IMR-90 (cell line): ENCODE results near the gene SUSD1. TPM values are rescaled to one million over a fixed set of nuclear protein-coding genes. Genes with fewer than 3 reads are reported as not detected.

Source experiments
- ATAC-seq: fragments of 200-7000 bp; cut with Tn5 transposase; 2 replicates; pipeline ENCODE4 v1.9.1; 2020; ENCODE audit warnings: low read depth, mild to moderate bottlenecking, moderate library complexity
- BruUV-seq: library from RNA; stranded (reverse); fragments of 400-500 nt; replicated peaks from 2 replicates; lab custom pipeline; 2021; lab: Mats Ljungman, UMichigan
- CTCF ChIA-PET: fragments of 300-600 bp; formaldehyde crosslinking; extraction: SDS; loops from one replicate; lab custom pipeline; 2021; ENCODE audit warnings: antibody characterized with exemption; lab: Yijun Ruan, JAX
- POLR2A ChIA-PET: fragments of 300-600 bp; sonication (Branson Sonifier 250); formaldehyde crosslinking; loops from one replicate; lab custom pipeline; 2022; ENCODE audit warnings: antibody characterized with exemption; ENCODE audit not compliant: unreplicated experiment; lab: Charles Lee
- DNase-seq: peaks from one replicate; pipeline ENCODE4 v3.0.0; 2013
- H2AFZ ChIP-seq: replicated peaks from 2 replicates; pipeline ENCODE3; 2013; ENCODE audit warnings: low read length, mild to moderate bottlenecking; ENCODE audit not compliant: poor library complexity
- H2AK5ac ChIP-seq: 2 replicates; pipeline ENCODE4 v1.6.1; 2013; ENCODE audit warnings: low read depth, low read length, inconsistent platforms
- H2AK9ac ChIP-seq: replicated peaks from 2 replicates; pipeline ENCODE3; 2013; ENCODE audit warnings: mild to moderate bottlenecking, low read depth, low read length, moderate library complexity; ENCODE audit not compliant: poor library complexity
- H2BK120ac ChIP-seq: 2 replicates; pipeline ENCODE4 v1.6.1; 2013; ENCODE audit warnings: low read depth, low read length, inconsistent platforms
- H2BK15ac ChIP-seq: 3 replicates; pipeline ENCODE4 v1.6.1; 2013; ENCODE audit warnings: low read depth, low read length, inconsistent platforms
- H2BK20ac ChIP-seq: 2 replicates; pipeline ENCODE4 v1.6.1; 2013; ENCODE audit warnings: low read depth, mild to moderate bottlenecking, inconsistent platforms, low read length, moderate library complexity
- H2BK5ac ChIP-seq: 2 replicates; pipeline ENCODE4 v1.6.1; 2013; ENCODE audit warnings: mild to moderate bottlenecking, low read depth, low read length, inconsistent platforms; ENCODE audit not compliant: poor library complexity, severe bottlenecking
- H3K14ac ChIP-seq: replicated peaks from 2 replicates; pipeline ENCODE4 v1.6.1; 2013; ENCODE audit warnings: low read depth, low read length, inconsistent platforms
- H3K18ac ChIP-seq: 2 replicates; pipeline ENCODE4 v1.6.1; 2013; ENCODE audit warnings: low read depth, low read length, control low read depth
- H3K23ac ChIP-seq: 2 replicates; pipeline ENCODE4 v1.6.1; 2013; ENCODE audit warnings: low read depth, low read length, inconsistent platforms
- H3K27ac ChIP-seq: 2 replicates; pipeline ENCODE4 v1.5.1; 2013; ENCODE audit warnings: mild to moderate bottlenecking, control low read depth, low read length; ENCODE audit not compliant: insufficient read depth
- H3K27me3 ChIP-seq: 2 replicates; pipeline ENCODE4 v1.6.1; 2013; ENCODE audit warnings: low read length; ENCODE audit not compliant: control insufficient read depth, insufficient read depth
- H3K36me3 ChIP-seq: 2 replicates; pipeline ENCODE4 v1.6.1; 2013; ENCODE audit warnings: low read length, mixed read lengths; ENCODE audit not compliant: control insufficient read depth, insufficient read depth
- H3K4ac ChIP-seq: 2 replicates; pipeline ENCODE4 v1.6.1; 2013; ENCODE audit warnings: low read depth, low read length, inconsistent platforms
- H3K4me1 ChIP-seq: 2 replicates; pipeline ENCODE4 v1.6.1; 2013; ENCODE audit warnings: low read length, mixed read lengths; ENCODE audit not compliant: control insufficient read depth, insufficient read depth
- H3K4me2 ChIP-seq: 2 replicates; pipeline ENCODE4 v1.6.1; 2013; ENCODE audit warnings: low read depth, mild to moderate bottlenecking, control low read depth, low read length, moderate library complexity
- H3K4me3 ChIP-seq: 2 replicates; pipeline ENCODE4 v1.5.1; 2013; ENCODE audit warnings: low read depth, mild to moderate bottlenecking, control low read depth, low read length, moderate library complexity; ENCODE audit not compliant: insufficient read depth
- H3K56ac ChIP-seq: 2 replicates; pipeline ENCODE4 v1.6.1; 2013; ENCODE audit warnings: low read length, inconsistent platforms; ENCODE audit not compliant: insufficient read depth; ENCODE audit errors: extremely low read depth
- H3K79me1 ChIP-seq, 2 experiments: 2 replicates each; pipeline ENCODE4 v1.6.1; 2013; ENCODE audit warnings: low read length in 2 of 2, inconsistent platforms in 1 of 2, low read depth in 1 of 2
- H3K9ac ChIP-seq: 2 replicates; pipeline ENCODE4 v1.6.1; 2013; ENCODE audit warnings: low read depth, low read length, control low read depth
- H3K9me1 ChIP-seq: 2 replicates; pipeline ENCODE4 v1.6.1; 2013; ENCODE audit warnings: low read length, inconsistent platforms; ENCODE audit not compliant: insufficient read depth
- H3K9me3 ChIP-seq: 2 replicates; pipeline ENCODE4 v1.6.1; 2013; ENCODE audit warnings: low read length; ENCODE audit not compliant: control insufficient read depth, insufficient read depth
- H4K20me1 ChIP-seq: 2 replicates; pipeline ENCODE4 v1.6.1; 2013; ENCODE audit warnings: low read length, inconsistent platforms; ENCODE audit not compliant: insufficient read depth
- H4K5ac ChIP-seq: 2 replicates; pipeline ENCODE4 v1.6.1; 2013; ENCODE audit warnings: mild to moderate bottlenecking, low read depth, low read length, control low read depth
- H4K8ac ChIP-seq, 2 experiments: 2 replicates each; pipeline ENCODE4 v1.6.1; 2013; ENCODE audit warnings: low read depth in 2 of 2, low read length in 2 of 2, control low read depth in 1 of 2, inconsistent platforms in 1 of 2
- H4K91ac ChIP-seq: 2 replicates; pipeline ENCODE4 v1.6.1; 2013; ENCODE audit warnings: low read depth, low read length, inconsistent platforms; ENCODE audit not compliant: insufficient read depth
- BHLHE40 ChIP-seq: fragments of 150-350 bp; IDR thresholded peaks from 2 replicates; pipeline ENCODE4 v1.6.1; 2016; ENCODE audit warnings: mild to moderate bottlenecking, low read depth, low read length
- CEBPB ChIP-seq: IDR thresholded peaks from 2 replicates; pipeline ENCODE4 v1.6.1; 2012; ENCODE audit warnings: low read depth, low read length, improper control_type of control experiment
- FOS ChIP-seq: fragments of 150-350 bp; IDR thresholded peaks from 2 replicates; pipeline ENCODE4 v1.6.1; 2016; ENCODE audit warnings: low read depth, low read length
- MAZ ChIP-seq: IDR thresholded peaks from 2 replicates; pipeline ENCODE4 v1.6.1; 2012; ENCODE audit warnings: low read depth, mild to moderate bottlenecking, low read length, improper control_type of control experiment, moderate library complexity, borderline replicate concordance
- MXI1 ChIP-seq: IDR thresholded peaks from 2 replicates; pipeline ENCODE4 v1.6.1; 2012; ENCODE audit warnings: low read depth, mild to moderate bottlenecking, low read length, moderate library complexity, borderline replicate concordance
- POLR2A ChIP-seq: IDR thresholded peaks from 2 replicates; pipeline ENCODE4 v1.6.1; 2012; ENCODE audit warnings: mild to moderate bottlenecking, low read depth, low read length
- RAD21 ChIP-seq: IDR thresholded peaks from 2 replicates; pipeline ENCODE4 v1.6.1; 2012; ENCODE audit warnings: low read length, improper control_type of control experiment
- RCOR1 ChIP-seq: IDR thresholded peaks from 2 replicates; pipeline ENCODE4 v1.6.1; 2012; ENCODE audit warnings: mild to moderate bottlenecking, low read length, improper control_type of control experiment; ENCODE audit not compliant: insufficient replicate concordance
- SMC3 ChIP-seq: fragments of 150-350 bp; IDR thresholded peaks from 2 replicates; pipeline ENCODE4 v1.6.1; 2016; ENCODE audit warnings: low read depth, mild to moderate bottlenecking, antibody characterized with exemption, low read length, moderate library complexity
- WGBS, 2 experiments: methylation state at CpG; one replicate each; pipeline versions ENCODE4 v1.1.5 to v1.1.7; 2013; ENCODE audit warnings: missing lambda C conversion rate in 2 of 2; ENCODE audit not compliant: insufficient read length in 1 of 2; ENCODE audit errors: extremely low coverage in 2 of 2; 5-methylcytosine and 5-hydroxymethylcytosine counted together
- dilution Hi-C: fragments of 300-500 bp; cut with HindIII; formaldehyde crosslinking; loops from one replicate; pipeline ENCODE4 v1.14.3; 2018; ENCODE audit warnings: low sequenced_read_pairs; ENCODE audit not compliant: unreplicated experiment
- in situ Hi-C: fragments of 300-500 bp; cut with MboI; formaldehyde crosslinking; loops from 3 replicates; pipeline ENCODE4 v1.14.3; 2019; ENCODE audit warnings: low sequenced_read_pairs, inconsistent platforms, mixed read lengths
- intact Hi-C: fragments of 100-400 bp; cut with micrococcal nuclease; formaldehyde crosslinking; loops from 2 replicates; pipeline ENCODE4 v1.10.0; 2022
- polyA plus RNA-seq, 3 experiments: library from polyadenylated mRNA; depleted of rRNA; stranded (reverse); fragments of >200 nt; gene quantifications; 2 replicates each; pipeline ENCODE4 v1.2.3, GENCODE V29; 2012; ENCODE audit warnings: low replicate concordance in 1 of 3
- total RNA-seq: library from RNA; depleted of rRNA; stranded (reverse); fragments of >200 nt; gene quantifications from 2 replicates; pipeline ENCODE4 v1.2.3, GENCODE V29; 2012
- TF ChIP-seq, protein P1 (sequence below): fragments of 150-350 bp; IDR thresholded peaks from 2 replicates; pipeline ENCODE4 v1.6.1; 2017; ENCODE audit warnings: mild to moderate bottlenecking, antibody characterized with exemption, low read length, low read depth
- TF ChIP-seq, protein P2 (sequence below): conservative IDR thresholded peaks from 2 replicates; pipeline ENCODE4 v1.5.1; 2012; ENCODE audit warnings: mild to moderate bottlenecking, low read depth, low read length, improper control_type of control experiment

The SUSD1 gene
- total and polyA plus RNA-seq, 2 of the 4 experiments (the other 2 are of a cell fraction) = 4.0 to 4.7 TPM

DNA sequence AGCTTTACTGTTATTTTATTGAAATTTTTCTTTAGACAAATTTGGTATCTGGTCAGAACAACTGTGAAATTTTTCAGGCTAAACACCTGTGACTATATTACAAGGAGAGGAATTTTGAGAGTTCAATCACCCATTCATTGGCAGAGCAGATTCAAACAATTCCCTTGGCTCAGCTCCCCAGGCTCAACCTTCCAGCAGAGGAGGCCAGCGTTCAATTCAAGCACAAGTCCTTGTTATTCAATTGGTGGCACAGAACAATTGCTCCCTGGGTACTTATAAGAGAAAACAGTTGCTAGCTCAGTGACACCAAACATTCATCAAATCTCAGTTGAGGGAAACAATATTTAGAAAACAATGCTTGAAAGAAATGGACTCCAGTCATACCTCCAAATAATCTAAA, 83.3 kb downstream of the SUSD1 start:
- peak; percentile 53 for ATAC-seq
- no peak overlapping the region for H3K14ac ChIP-seq
- POLR2A ChIA-PET = interaction anchor here (0.7 kb wide), 1 partner anchor 242 kb away, joined by 5 read pairs; the partner anchor contains the start of gene PTBP3

More for the DNA sequence above, 83.3 kb downstream of the SUSD1 start:
- H3K18ac ChIP-seq = no peak overlapping the region
- intact Hi-C loops (loop anchor here (5.0 kb wide), 1 partner anchor 620 kb away; no protein-coding TSS in a partner anchor), in situ Hi-C loops (loop anchor here (5.0 to 25.0 kb wide), 2 partner anchors 270 to 620 kb away; partner anchors contain the start of gene INIP), dilution Hi-C loops (no loop called here)
- BruUV-seq = no TSS peak
- H2AK5ac ChIP-seq = no peak overlapping the region
- no peaks in the 10 kb centered on the region for H3K9me3 ChIP-seq
- no peak overlapping the region for H3K4me3 ChIP-seq
- no peak overlapping the region for H2AFZ ChIP-seq
- no peak overlapping the region for H2BK120ac ChIP-seq
- no peak overlapping the region for H2BK5ac ChIP-seq
- H4K20me1 ChIP-seq = no peaks in the 10 kb centered on the region
- no peak overlapping the region for H3K4ac ChIP-seq
- H3K27me3 ChIP-seq = no peaks in the 10 kb centered on the region
- TF ChIP-seq CEBPB (no peak), MXI1 (no peak), POLR2A (no peak), RCOR1 (no peak), SMC3 (peak; percentile 52), BHLHE40 (no peak), RAD21 (peak; percentile 54), MAZ (no peak), FOS (no peak)
- TF ChIP-seq, protein P1, sequence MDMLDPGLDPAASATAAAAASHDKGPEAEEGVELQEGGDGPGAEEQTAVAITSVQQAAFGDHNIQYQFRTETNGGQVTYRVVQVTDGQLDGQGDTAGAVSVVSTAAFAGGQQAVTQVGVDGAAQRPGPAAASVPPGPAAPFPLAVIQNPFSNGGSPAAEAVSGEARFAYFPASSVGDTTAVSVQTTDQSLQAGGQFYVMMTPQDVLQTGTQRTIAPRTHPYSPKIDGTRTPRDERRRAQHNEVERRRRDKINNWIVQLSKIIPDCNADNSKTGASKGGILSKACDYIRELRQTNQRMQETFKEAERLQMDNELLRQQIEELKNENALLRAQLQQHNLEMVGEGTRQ = no peak
- TF ChIP-seq, protein P2, sequence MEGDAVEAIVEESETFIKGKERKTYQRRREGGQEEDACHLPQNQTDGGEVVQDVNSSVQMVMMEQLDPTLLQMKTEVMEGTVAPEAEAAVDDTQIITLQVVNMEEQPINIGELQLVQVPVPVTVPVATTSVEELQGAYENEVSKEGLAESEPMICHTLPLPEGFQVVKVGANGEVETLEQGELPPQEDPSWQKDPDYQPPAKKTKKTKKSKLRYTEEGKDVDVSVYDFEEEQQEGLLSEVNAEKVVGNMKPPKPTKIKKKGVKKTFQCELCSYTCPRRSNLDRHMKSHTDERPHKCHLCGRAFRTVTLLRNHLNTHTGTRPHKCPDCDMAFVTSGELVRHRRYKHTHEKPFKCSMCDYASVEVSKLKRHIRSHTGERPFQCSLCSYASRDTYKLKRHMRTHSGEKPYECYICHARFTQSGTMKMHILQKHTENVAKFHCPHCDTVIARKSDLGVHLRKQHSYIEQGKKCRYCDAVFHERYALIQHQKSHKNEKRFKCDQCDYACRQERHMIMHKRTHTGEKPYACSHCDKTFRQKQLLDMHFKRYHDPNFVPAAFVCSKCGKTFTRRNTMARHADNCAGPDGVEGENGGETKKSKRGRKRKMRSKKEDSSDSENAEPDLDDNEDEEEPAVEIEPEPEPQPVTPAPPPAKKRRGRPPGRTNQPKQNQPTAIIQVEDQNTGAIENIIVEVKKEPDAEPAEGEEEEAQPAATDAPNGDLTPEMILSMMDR = peak; percentile 51
- H3K27ac ChIP-seq = no peak overlapping the region
- no peak overlapping the region for H3K4me2 ChIP-seq
- no peaks in the 10 kb centered on the region; a peak in 1 of 4 replicates for H3K79me1 ChIP-seq
- no peak overlapping the region for H4K8ac ChIP-seq
- no peak overlapping the region for H2BK20ac ChIP-seq
- no peak overlapping the region for H2AK9ac ChIP-seq
- no peak overlapping the region for H3K23ac ChIP-seq
- DNase-seq = peak; percentile 36
- H3K9ac ChIP-seq = no peak overlapping the region
- no CpG with 5 or more reads among the region's 1 CpG for WGBS, 2 experiments
- H3K9me1 ChIP-seq = no peaks in the 10 kb centered on the region
- H2BK15ac ChIP-seq = no peak overlapping the region
- no peak overlapping the region for H4K5ac ChIP-seq
- H3K4me1 ChIP-seq = no peaks in the 10 kb centered on the region
- no peaks in the 10 kb centered on the region for H3K36me3 ChIP-seq
- no peak overlapping the region for H4K91ac ChIP-seq
- CTCF ChIA-PET = interaction anchor here (1.3 kb wide), 1 partner anchor 270 kb away, joined by 4 read pairs; no protein-coding TSS in a partner anchor
- no peak overlapping the region for H3K56ac ChIP-seq
